Kidney (tissue), 14 donors: ENCODE data around the gene KNDC1. TPM values are rescaled to one million over a fixed set of nuclear protein-coding genes. Genes with fewer than 3 reads are reported as not detected.
A peak's percentile ranks its signal among the peaks of the same experiment; 100 is the strongest.

Experiments used
- DNase-seq, 5 donors: peaks; one replicate each; pipeline ENCODE4 v3.0.0-alpha.2; 2013 to 2020
- FAIRE-seq: peaks from 2 replicates; lab custom pipeline; 2012; peaks lifted over from hg19 to GRCh38; lab: Jason Lieb, UNC
- H3K27ac ChIP-seq, 2 donors: one replicate each; pipeline ENCODE4 v1.7.0; 2013; ENCODE audit warnings: low read depth in 2 of 2, low read length in 2 of 2, inconsistent platforms in 1 of 2
- H3K27me3 ChIP-seq: one replicate; pipeline ENCODE4 v1.7.1; 2013; ENCODE audit warnings: low read length, inconsistent platforms; ENCODE audit not compliant: control insufficient read depth, insufficient read depth
- H3K36me3 ChIP-seq, 3 donors: one replicate each; pipeline versions ENCODE4 v1.7.0 to v1.7.1; 2013; ENCODE audit warnings: low read length in 3 of 3, control low read depth in 1 of 3, inconsistent platforms in 1 of 3; ENCODE audit not compliant: insufficient read depth in 3 of 3, control insufficient read depth in 2 of 3
- H3K4me1 ChIP-seq, 3 donors: one replicate each; pipeline versions ENCODE4 v1.7.0 to v1.7.1; 2013; ENCODE audit warnings: low read length in 3 of 3, inconsistent platforms in 1 of 3, low read depth in 1 of 3; ENCODE audit not compliant: control insufficient read depth in 2 of 3, insufficient read depth in 2 of 3
- H3K4me3 ChIP-seq, 3 donors: one replicate each; pipeline versions ENCODE4 v1.7.0 to v1.8.1; 2013; ENCODE audit warnings: low read length in 3 of 3, control low read depth in 1 of 3, inconsistent platforms in 1 of 3
- H3K9ac ChIP-seq, 3 donors: one replicate each; pipeline versions ENCODE4 v1.7.0 to v1.7.1; 2013; ENCODE audit warnings: low read length in 3 of 3, control low read depth in 1 of 3, inconsistent platforms in 1 of 3
- H3K9me3 ChIP-seq, 3 donors: one replicate each; pipeline versions ENCODE4 v1.7.0 to v1.7.1; 2013; ENCODE audit warnings: low read length in 3 of 3, control low read depth in 1 of 3, inconsistent platforms in 1 of 3; ENCODE audit not compliant: control insufficient read depth in 2 of 3, insufficient read depth in 1 of 3
- CTCF ChIP-seq: IDR thresholded peaks from 3 replicates; pipeline ENCODE4 v1.5.1; 2012; ENCODE audit warnings: mild to moderate bottlenecking, moderate library complexity, borderline replicate concordance; ENCODE audit not compliant: insufficient read depth; ENCODE audit errors: extremely low read depth
- intact Hi-C: fragments of 100-400 bp; cut with DNase I; formaldehyde crosslinking; loops from one replicate; pipeline ENCODE4 v1.11.1; 2022
- polyA plus RNA-seq: library from polyadenylated mRNA; stranded (reverse); fragments of 350-450 nt; fragmentation: Illumina TruSeq; extraction: RNeasy Lipid Tissue Mini Kit (QIAGEN cat#74804); gene quantifications from one replicate; pipeline ENCODE4 v1.2.3, GENCODE V29; 2014; ENCODE audit warnings: low read depth, low replicate concordance; ENCODE audit not compliant: insufficient read depth
- total RNA-seq: library from RNA; stranded (reverse); fragmentation: NEBNext Ultra II Directional; extraction: Animal tissue kit (Norgen Biotek cat#: 25700); gene quantifications from one replicate; pipeline ENCODE4 v1.2.1, GENCODE V29; 2021
- donor health status: control.
- donor health status: control.
- donor health status: control.
- donor health status: control.
- donor health status: control.
- donor health status: DM: yes; HTN: yes; CAD: no.
- donor health status: Normal renal cell carcinoma (clear cell type).

KNDC1 gene
- total and polyA plus RNA-seq, 2 donors from 2014 or later: 0.43 to 8.7 TPM

GRCh38 chr10:133114726-133115452 is 45.1 kb upstream of the KNDC1 start:
- H3K27ac ChIP-seq: no peak overlapping the region
- no peaks in the 10 kb centered on the region for H3K36me3 ChIP-seq
- no peak for TF ChIP-seq CTCF
- no peak overlapping the region for H3K9ac ChIP-seq
- intact Hi-C loops: no loop called here
- FAIRE-seq (no peak), DNase-seq (peak in 1 of 5 donors; percentile 40)
- H3K4me1 ChIP-seq: no peaks in the 10 kb centered on the region
- peaks cover 0 to 7% (median 2%) of the 10 kb centered on the region in 3 donors for H3K9me3 ChIP-seq
- no peak overlapping the region for H3K4me3 ChIP-seq
- H3K27me3 ChIP-seq: no peaks in the 10 kb centered on the region

DNA sequence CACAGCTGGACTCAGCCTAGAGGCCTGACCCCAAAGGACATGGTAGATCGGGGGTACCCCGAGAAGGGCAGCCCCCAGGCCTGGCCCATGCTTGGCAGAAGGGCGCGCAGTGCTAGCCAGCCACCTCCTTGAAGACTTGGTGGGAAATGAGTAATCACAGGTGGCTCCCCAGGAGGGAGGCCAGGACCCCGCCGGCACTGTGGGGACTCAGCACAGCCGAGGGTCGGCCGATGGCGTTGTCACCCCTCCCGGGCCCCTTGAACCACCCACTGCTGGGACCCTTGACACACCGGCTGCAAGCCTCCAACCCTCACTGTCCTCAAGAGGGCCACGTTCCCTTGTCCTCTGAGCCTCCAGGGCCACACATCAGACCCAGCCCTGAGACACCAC is 44.6 kb upstream of the KNDC1 start:
- intact Hi-C loops: no loop called here
- peaks cover 0 to 7% (median 2%) of the 10 kb centered on the region in 3 donors for H3K9me3 ChIP-seq
- TF ChIP-seq CTCF: no peak
- no peaks in the 10 kb centered on the region for H3K4me1 ChIP-seq
- no peak overlapping the region for H3K4me3 ChIP-seq
- no peak overlapping the region for H3K27ac ChIP-seq
- H3K9ac ChIP-seq: no peak overlapping the region
- H3K27me3 ChIP-seq: no peaks in the 10 kb centered on the region
- H3K36me3 ChIP-seq: no peaks in the 10 kb centered on the region
- peak in 1 of 5 donors; percentile 60 for DNase-seq
- no peak for FAIRE-seq

GRCh38 chr10:133115976-133116375 is 44.0 kb upstream of the KNDC1 start:
- H3K4me1 ChIP-seq: no peaks in the 10 kb centered on the region
- H3K9ac ChIP-seq: no peak overlapping the region
- no peaks in the 10 kb centered on the region for H3K36me3 ChIP-seq
- no peaks in the 10 kb centered on the region for H3K27me3 ChIP-seq
- no peak overlapping the region for H3K4me3 ChIP-seq
- intact Hi-C loops: no loop called here
- H3K9me3 ChIP-seq: peaks cover 0 to 7% (median 2%) of the 10 kb centered on the region in 3 donors
- DNase-seq: peak in 2 of 5 donors; percentile 11 to 48
- TF ChIP-seq CTCF: no peak
- no peak for FAIRE-seq
- no peak overlapping the region for H3K27ac ChIP-seq
